ENCODE data around the gene SREK1. TPM values are rescaled to one million over a fixed set of nuclear protein-coding genes. Genes with fewer than 3 reads are reported as not detected.
A peak's percentile ranks its signal among the peaks of the same experiment; 100 is the strongest.

SREK1 gene
- total and polyA plus RNA-seq, 4 donors: 17.7 to 337 (median 51.1) TPM

- no peak overlapping the region for H3K27ac ChIP-seq (ENCODE audit: low read depth in 1 of 2, low read length in 1 of 2)
- no peaks in the 10 kb centered on the region for H3K4me1 ChIP-seq (ENCODE audit: control insufficient read depth in 5 of 5, insufficient read depth in 5 of 5, low read length in 5 of 5)
- peak in 2 of 3 donors; percentile 17 to 35 for DNase-seq
- H3K27me3 ChIP-seq (ENCODE audit: control insufficient read depth in 3 of 3, insufficient read depth in 3 of 3, low read length in 2 of 3): no peaks in the 10 kb centered on the region
- ATAC-seq (ENCODE audit: insufficient read depth, low FRiP score): no peak
- TF ChIP-seq CTCF (IDR thresholded peaks at IDR 0.05; ENCODE audit: control extremely low read depth, extremely low read depth): no peak
- no peaks in the 10 kb centered on the region for H3K36me3 ChIP-seq (ENCODE audit: control insufficient read depth in 4 of 4, insufficient read depth in 4 of 4, low read length in 4 of 4)
- peaks cover 0 to 2% (median 0%) of the 10 kb centered on the region in 4 donors for H3K9me3 ChIP-seq (ENCODE audit: control insufficient read depth in 4 of 4, insufficient read depth in 3 of 4, low read length in 3 of 4)
- H3K4me3 ChIP-seq: no peak overlapping the region
- 54 to 68% methylated on average over 4 of the region's 4 CpGs for WGBS, 2 donors
- H3K9ac ChIP-seq (ENCODE audit: insufficient read depth in 1 of 2, low read length in 2 of 2): no peak overlapping the region
Observed at GRCh38 chr5:66223637-66224036, 79.5 kb downstream of the SREK1 start.

GRCh38 chr5:66224274-66224673 is 80.2 kb downstream of the SREK1 start:
- H3K36me3 ChIP-seq (ENCODE audit: control insufficient read depth in 4 of 4, insufficient read depth in 4 of 4, low read length in 4 of 4): no peaks in the 10 kb centered on the region
- ATAC-seq (ENCODE audit: insufficient read depth, low FRiP score) (no peak), DNase-seq (no peak)
- no peak overlapping the region for H3K9ac ChIP-seq (ENCODE audit: insufficient read depth in 1 of 2, low read length in 2 of 2)
- WGBS, 2 donors: 94% methylated on average over 3 of the region's 3 CpGs
- TF ChIP-seq CTCF (IDR thresholded peaks at IDR 0.05; ENCODE audit: control extremely low read depth, extremely low read depth): no peak
- no peak overlapping the region for H3K27ac ChIP-seq (ENCODE audit: low read depth in 1 of 2, low read length in 1 of 2)
- peaks cover 0 to 2% (median 0%) of the 10 kb centered on the region in 4 donors for H3K9me3 ChIP-seq (ENCODE audit: control insufficient read depth in 4 of 4, insufficient read depth in 3 of 4, low read length in 3 of 4)
- no peak overlapping the region for H3K4me3 ChIP-seq
- H3K4me1 ChIP-seq (ENCODE audit: control insufficient read depth in 5 of 5, insufficient read depth in 5 of 5, low read length in 5 of 5): no peaks in the 10 kb centered on the region
- no peaks in the 10 kb centered on the region for H3K27me3 ChIP-seq (ENCODE audit: control insufficient read depth in 3 of 3, insufficient read depth in 3 of 3, low read length in 2 of 3)

- H3K27me3 ChIP-seq (ENCODE audit: control insufficient read depth in 3 of 3, insufficient read depth in 3 of 3, low read length in 2 of 3): no peaks in the 10 kb centered on the region
- H3K4me1 ChIP-seq (ENCODE audit: control insufficient read depth in 5 of 5, insufficient read depth in 5 of 5, low read length in 5 of 5): no peaks in the 10 kb centered on the region
- H3K4me3 ChIP-seq: no peak overlapping the region
- 90 to 91% methylated on average over 8 of the region's 8 CpGs for WGBS, 2 donors
- no peak for TF ChIP-seq CTCF (IDR thresholded peaks at IDR 0.05; ENCODE audit: control extremely low read depth, extremely low read depth)
- no peak overlapping the region for H3K9ac ChIP-seq (ENCODE audit: insufficient read depth in 1 of 2, low read length in 2 of 2)
- no peak overlapping the region for H3K27ac ChIP-seq (ENCODE audit: low read depth in 1 of 2, low read length in 1 of 2)
- peaks cover 0 to 2% (median 0%) of the 10 kb centered on the region in 4 donors for H3K9me3 ChIP-seq (ENCODE audit: control insufficient read depth in 4 of 4, insufficient read depth in 3 of 4, low read length in 3 of 4)
- DNase-seq: no peak
- no peak for ATAC-seq (ENCODE audit: insufficient read depth, low FRiP score)
- H3K36me3 ChIP-seq (ENCODE audit: control insufficient read depth in 4 of 4, insufficient read depth in 4 of 4, low read length in 4 of 4): no peaks in the 10 kb centered on the region
Observed at GRCh38 chr5:66224773-66225553, 80.9 kb downstream of the SREK1 start.
